Myocyte (in vitro differentiated cells): ENCODE data around the gene SENP1. TPM values are rescaled to one million over a fixed set of nuclear protein-coding genes. Genes with fewer than 3 reads are reported as not detected.

Experiments
- DNase-seq: peaks from one replicate; pipeline ENCODE4 v3.0.0-alpha.2; 2012; ENCODE audit warnings: low read depth
- total RNA-seq: library from RNA; depleted of rRNA; stranded (reverse); fragments of >200 nt; gene quantifications from 2 replicates; pipeline ENCODE4 v1.2.3, GENCODE V29; 2014

Gene SENP1
- total RNA-seq, 1 donor from 2014 or later = 14.0 TPM

GRCh38 chr12:48037267-48037915 is 68.5 kb downstream of the SENP1 start:
- DNase-seq = no peak

- no peak for DNase-seq
Observed at GRCh38 chr12:48036818-48037217, 69.1 kb downstream of the SENP1 start.

GRCh38 chr12:48034835-48035805 is 70.8 kb downstream of the SENP1 start:
- no peak for DNase-seq

GRCh38 chr12:48033451-48033850 is 72.4 kb downstream of the SENP1 start:
- DNase-seq = no peak

- no peak for DNase-seq
Observed at GRCh38 chr12:48032597-48032996, 73.3 kb downstream of the SENP1 start.

GRCh38 chr12:48031135-48031960 is 74.5 kb downstream of the SENP1 start:
- no peak for DNase-seq

- DNase-seq = peak; percentile 12
Observed at GRCh38 chr12:48030173-48030650, 75.7 kb downstream of the SENP1 start.

- DNase-seq = no peak
Observed at GRCh38 chr12:48029491-48030172, 76.2 kb downstream of the SENP1 start.

GRCh38 chr12:48028541-48029431 is 77.1 kb downstream of the SENP1 start:
- no peak for DNase-seq

- DNase-seq = no peak
Observed at GRCh38 chr12:48027183-48028002, 78.5 kb downstream of the SENP1 start.

- no peak for DNase-seq
Observed at GRCh38 chr12:48026060-48026827, 79.6 kb downstream of the SENP1 start.

- no peak for DNase-seq
Observed at GRCh38 chr12:48025281-48025680, 80.6 kb downstream of the SENP1 start.

- DNase-seq = no peak
Observed at GRCh38 chr12:48024735-48025134, 81.1 kb downstream of the SENP1 start.

GRCh38 chr12:48023386-48023785 is 82.5 kb downstream of the SENP1 start:
- peak; percentile 70 for DNase-seq

GRCh38 chr12:48022676-48023385 is 83.0 kb downstream of the SENP1 start:
- DNase-seq = no peak

- DNase-seq = no peak
Observed at GRCh38 chr12:48022180-48022521, 83.7 kb downstream of the SENP1 start.

- DNase-seq = no peak
Observed at GRCh38 chr12:48021485-48022179, 84.2 kb downstream of the SENP1 start.
